Central memory CD8-positive, alpha-beta T cell (primary cell): Measurements from ENCODE around the gene SEMA6A.

Source experiments
- ATAC-seq: fragments of 150-1000 bp; cut with Tn5 transposase; replicated peaks from 2 replicates; pipeline ENCODE4 v1.10.0; 2022; ENCODE audit warnings: mild to moderate bottlenecking, moderate FRiP score, moderate number of reproducible peaks; ENCODE audit not compliant: poor library complexity, severe bottlenecking; ENCODE audit errors: extremely low read depth
- DNase-seq, 2 donors: peaks; one replicate each; pipeline ENCODE4 v3.0.0; 2021; ENCODE audit warnings: low spot score in 2 of 2
- H3K27ac Mint-ChIP-seq: one replicate; pipeline ENCODE4 v1.8.0; 2022; ENCODE audit warnings: low read depth, mild to moderate bottlenecking, moderate library complexity, mixed read lengths
- H3K27me3 Mint-ChIP-seq: one replicate; pipeline ENCODE4 v1.8.0; 2022; ENCODE audit warnings: mixed read lengths
- H3K36me3 Mint-ChIP-seq: one replicate; pipeline ENCODE4 v1.8.0; 2022; ENCODE audit warnings: mild to moderate bottlenecking, moderate library complexity, mixed read lengths; ENCODE audit not compliant: insufficient read depth
- H3K4me1 Mint-ChIP-seq: one replicate; pipeline ENCODE4 v1.8.0; 2022; ENCODE audit warnings: mixed read lengths
- H3K4me3 Mint-ChIP-seq: one replicate; pipeline ENCODE4 v1.8.0; 2022; ENCODE audit warnings: mild to moderate bottlenecking, moderate library complexity, mixed read lengths
- H3K9me3 Mint-ChIP-seq: one replicate; pipeline ENCODE4 v1.8.0; 2022; ENCODE audit warnings: mixed read lengths

The SEMA6A gene

DNA sequence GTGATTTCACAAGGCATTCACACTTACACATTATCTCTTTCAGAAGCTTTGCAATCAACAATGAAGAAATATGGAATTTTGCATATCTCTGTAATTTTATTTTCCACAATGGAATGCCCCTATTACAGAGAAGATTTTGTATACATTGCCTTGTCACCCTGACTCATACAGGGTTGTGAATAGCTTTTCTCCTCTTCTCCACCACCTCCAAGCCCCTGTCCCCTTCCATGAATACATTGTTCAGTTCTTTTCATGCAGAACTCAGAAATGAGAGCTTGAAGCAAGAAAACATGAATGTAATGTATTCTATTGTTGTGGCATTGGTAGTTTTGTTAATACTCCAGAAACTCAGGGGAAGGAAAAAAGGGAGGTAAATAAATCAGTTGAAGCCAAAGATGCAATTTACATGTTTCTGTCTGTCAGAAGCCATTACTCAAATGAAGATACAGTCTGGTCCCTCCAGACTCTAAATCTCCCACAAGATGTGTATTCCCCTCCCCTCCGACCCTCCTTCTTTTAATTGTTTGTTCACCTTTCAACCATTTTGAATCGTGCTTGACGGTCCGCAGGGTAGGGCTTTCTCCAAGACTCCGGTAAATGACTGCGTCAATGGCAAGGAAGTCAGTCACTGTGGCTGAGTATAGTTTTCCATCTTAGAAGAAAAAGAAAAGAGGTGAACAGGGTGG, 86.1 kb downstream of the SEMA6A start:
- no peaks in the 10 kb centered on the region for H3K27me3 Mint-ChIP-seq
- no peak for DNase-seq
- no peaks in the 10 kb centered on the region for H3K4me1 Mint-ChIP-seq
- H3K4me3 Mint-ChIP-seq = no peak overlapping the region
- no peaks in the 10 kb centered on the region for H3K36me3 Mint-ChIP-seq
- H3K27ac Mint-ChIP-seq = no peak overlapping the region
- no peak for ATAC-seq
- no peaks in the 10 kb centered on the region for H3K9me3 Mint-ChIP-seq

DNA sequence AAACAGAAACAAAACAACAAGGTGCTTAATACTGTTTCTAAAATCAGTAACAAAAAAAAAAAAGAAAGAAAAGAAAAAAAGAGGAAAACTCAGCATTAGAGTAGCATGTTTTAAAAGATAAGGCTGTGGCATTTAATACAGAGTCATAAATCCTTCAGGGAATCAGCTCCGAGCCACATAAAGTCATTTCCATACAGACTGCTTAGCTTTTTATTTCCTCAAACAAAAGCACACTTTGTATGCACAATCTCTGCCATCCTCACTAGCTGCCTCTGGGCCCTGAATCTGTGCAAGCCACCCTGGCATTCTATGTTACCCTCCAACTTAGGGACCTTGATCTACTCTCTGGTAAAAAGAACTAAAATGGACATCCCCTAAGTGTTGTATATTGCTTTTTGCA, 87.6 kb downstream of the SEMA6A start:
- Mint-ChIP-seq H3K4me3 (no peak overlapping the region), H3K9me3 (no peaks in the 10 kb centered on the region), H3K27me3 (no peaks in the 10 kb centered on the region), H3K4me1 (no peaks in the 10 kb centered on the region), H3K27ac (no peak overlapping the region), H3K36me3 (no peaks in the 10 kb centered on the region)
- DNase-seq = no peak
- no peak for ATAC-seq

DNA sequence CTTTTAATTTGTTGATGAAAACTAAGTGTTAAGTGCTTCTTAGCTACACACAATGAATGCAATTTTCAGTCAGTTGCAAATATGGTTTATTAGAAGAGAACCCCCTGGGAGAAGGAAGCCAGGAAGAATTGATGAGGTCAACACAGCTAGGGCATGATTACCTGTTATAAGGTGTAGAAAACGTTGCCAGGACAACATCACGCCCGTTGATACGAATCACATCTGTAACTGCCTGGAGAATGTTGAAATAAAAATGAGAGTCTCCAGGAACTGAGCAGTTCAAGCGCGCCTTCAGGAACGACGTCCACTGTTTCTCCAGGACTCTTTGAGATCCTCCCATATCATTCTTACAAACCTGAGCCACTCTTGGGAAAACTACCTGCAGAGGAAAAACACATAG, 88.0 kb downstream of the SEMA6A start:
- Mint-ChIP-seq H3K4me1 (no peaks in the 10 kb centered on the region), H3K36me3 (no peaks in the 10 kb centered on the region), H3K9me3 (no peaks in the 10 kb centered on the region), H3K4me3 (no peak overlapping the region), H3K27me3 (no peaks in the 10 kb centered on the region), H3K27ac (no peak overlapping the region)
- no peak for ATAC-seq
- DNase-seq = no peak

DNA sequence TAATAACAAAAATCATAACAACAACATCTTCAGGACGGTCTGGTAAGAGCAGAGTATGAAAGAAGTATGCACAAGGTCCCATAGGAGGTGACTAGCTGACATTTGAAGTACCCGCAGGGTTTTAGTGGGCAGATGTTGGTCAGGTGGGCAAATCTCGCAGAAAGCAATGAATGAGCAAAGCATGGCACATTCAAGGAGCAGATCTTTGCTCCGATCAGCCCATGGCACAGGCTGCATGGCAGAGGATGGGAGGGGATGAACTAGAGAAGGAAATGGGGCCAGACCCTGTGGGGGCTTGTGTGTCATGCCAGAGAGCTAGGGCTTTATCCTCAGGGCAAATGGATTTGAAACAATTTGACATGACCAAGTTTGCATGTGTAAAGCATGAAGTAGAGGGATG, 90.0 kb downstream of the SEMA6A start:
- no peaks in the 10 kb centered on the region for H3K9me3 Mint-ChIP-seq
- ATAC-seq (no peak), DNase-seq (no peak)
- H3K4me3 Mint-ChIP-seq = no peak overlapping the region
- no peaks in the 10 kb centered on the region for H3K4me1 Mint-ChIP-seq
- no peak overlapping the region for H3K27ac Mint-ChIP-seq
- no peaks in the 10 kb centered on the region for H3K36me3 Mint-ChIP-seq
- H3K27me3 Mint-ChIP-seq = no peaks in the 10 kb centered on the region

DNA sequence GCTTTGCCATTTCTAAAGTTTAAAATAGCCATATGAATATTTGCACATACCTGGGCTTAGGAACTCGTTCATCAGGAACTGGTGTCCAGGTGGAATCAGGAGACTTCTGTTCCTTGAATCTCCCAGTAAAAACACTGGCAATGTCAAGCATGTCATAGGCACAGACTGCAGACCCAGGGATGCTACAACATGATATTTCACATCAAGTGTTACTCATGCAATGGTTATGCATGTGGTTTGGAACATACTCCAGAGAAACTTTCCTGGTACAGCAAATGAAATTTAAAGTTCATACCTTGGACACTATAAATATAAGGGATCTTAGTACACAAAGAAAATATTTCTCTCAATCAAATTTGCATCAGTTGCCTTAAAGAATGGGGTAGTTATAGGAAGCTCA, 92.2 kb downstream of the SEMA6A start:
- DNase-seq (no peak), ATAC-seq (no peak)
- no peak overlapping the region for H3K4me3 Mint-ChIP-seq
- no peaks in the 10 kb centered on the region for H3K27me3 Mint-ChIP-seq
- H3K9me3 Mint-ChIP-seq = no peaks in the 10 kb centered on the region
- H3K27ac Mint-ChIP-seq = no peak overlapping the region
- H3K36me3 Mint-ChIP-seq = no peaks in the 10 kb centered on the region
- no peaks in the 10 kb centered on the region for H3K4me1 Mint-ChIP-seq

DNA sequence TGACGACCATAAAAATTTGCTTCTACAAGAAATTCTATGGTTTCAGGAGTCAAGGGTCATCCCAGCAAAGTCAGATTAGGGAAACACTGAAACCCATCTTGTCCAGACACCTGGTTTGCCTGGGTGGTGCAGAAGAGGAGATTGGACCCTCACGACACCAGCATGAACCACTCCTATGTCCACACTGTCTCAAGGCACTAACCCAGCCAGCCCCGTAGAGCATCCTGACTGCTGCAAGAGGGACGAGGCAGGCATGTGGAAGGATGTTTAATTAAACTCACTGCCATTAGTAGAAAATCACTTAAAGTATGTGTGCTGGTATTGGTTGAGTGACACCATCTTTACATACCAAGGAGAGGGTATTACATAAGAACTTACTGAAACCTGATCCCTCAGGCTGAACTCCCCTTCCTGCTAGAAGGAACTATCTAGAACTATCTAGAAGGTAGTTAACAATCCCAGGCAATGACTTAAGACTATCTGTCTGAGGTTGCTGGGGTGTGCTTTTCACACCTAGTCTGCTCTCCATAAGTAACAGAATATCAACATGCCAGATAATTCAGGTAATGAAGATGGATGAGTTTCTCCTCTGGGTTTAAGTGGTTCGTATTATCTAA, 93.6 kb downstream of the SEMA6A start:
- no peak for DNase-seq
- Mint-ChIP-seq H3K4me3 (no peak overlapping the region), H3K9me3 (no peaks in the 10 kb centered on the region), H3K36me3 (no peaks in the 10 kb centered on the region), H3K4me1 (no peaks in the 10 kb centered on the region), H3K27ac (no peak overlapping the region), H3K27me3 (no peaks in the 10 kb centered on the region)
- ATAC-seq = no peak

DNA sequence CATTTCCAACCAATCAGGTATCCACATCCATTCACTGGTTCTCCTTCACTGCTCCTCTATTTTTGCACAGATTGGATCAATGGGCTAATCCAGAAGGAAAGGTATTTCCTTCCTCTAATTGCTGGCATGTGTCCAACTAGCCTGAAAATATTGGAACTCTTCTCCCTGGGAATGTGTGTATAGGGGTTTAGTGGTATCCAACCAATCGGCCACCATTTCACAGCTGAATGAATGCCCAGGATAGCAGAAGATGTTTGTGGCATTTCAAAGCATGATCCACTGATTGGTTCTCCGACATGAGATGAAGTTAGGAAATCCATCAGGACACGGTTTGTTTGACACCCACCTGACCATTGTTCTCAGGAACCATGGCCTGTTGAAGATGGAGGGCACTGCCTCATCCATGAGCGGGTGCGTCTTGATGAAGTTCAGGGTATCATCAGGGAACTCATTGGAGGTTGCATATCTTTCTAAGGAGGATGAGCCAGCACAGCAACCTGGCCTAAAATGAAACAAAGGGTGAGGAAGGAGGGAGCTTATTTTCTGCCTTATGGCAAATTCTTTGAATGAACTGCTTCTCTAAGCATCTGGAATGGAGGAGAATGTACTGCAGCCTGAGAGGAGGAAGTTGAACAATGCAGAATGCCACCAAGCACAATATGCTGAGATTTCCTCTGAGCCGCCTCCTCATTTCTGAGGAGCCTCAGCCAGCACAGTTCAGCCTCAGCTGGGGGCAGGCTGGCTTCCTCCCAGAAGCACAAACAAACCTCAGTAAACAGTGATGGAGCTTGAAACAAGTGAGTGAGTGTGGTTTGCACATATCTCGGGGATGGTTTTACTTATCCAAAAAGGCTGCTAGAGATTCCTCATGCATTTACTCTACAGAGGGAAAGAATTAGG, 94.6 kb downstream of the SEMA6A start:
- Mint-ChIP-seq H3K27me3 (no peaks in the 10 kb centered on the region), H3K9me3 (no peaks in the 10 kb centered on the region), H3K4me3 (no peak overlapping the region), H3K4me1 (no peaks in the 10 kb centered on the region), H3K36me3 (no peaks in the 10 kb centered on the region), H3K27ac (no peak overlapping the region)
- ATAC-seq (no peak), DNase-seq (no peak)

DNA sequence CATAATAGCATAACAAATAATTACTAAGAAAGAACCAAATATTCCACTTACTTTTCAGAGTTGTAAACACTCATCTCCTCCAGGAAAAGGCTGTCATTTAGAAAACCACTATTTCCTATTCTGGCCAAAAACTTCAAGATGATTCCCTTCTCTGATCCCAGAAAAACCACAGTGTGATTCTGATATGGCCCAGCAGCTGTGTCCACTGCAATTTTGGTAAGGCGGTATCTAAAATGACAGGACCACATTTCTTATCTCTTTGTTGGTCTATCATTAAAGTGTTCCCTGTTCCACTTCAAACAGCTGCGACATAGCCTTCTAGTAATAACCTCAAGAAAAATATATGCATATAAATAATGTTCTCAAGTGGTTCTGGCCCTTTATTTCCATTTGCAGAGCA, 96.1 kb downstream of the SEMA6A start:
- no peak for ATAC-seq
- H3K36me3 Mint-ChIP-seq = no peaks in the 10 kb centered on the region
- no peak overlapping the region for H3K27ac Mint-ChIP-seq
- no peaks in the 10 kb centered on the region for H3K27me3 Mint-ChIP-seq
- no peaks in the 10 kb centered on the region for H3K9me3 Mint-ChIP-seq
- H3K4me3 Mint-ChIP-seq = no peak overlapping the region
- no peak for DNase-seq
- H3K4me1 Mint-ChIP-seq = no peaks in the 10 kb centered on the region

DNA sequence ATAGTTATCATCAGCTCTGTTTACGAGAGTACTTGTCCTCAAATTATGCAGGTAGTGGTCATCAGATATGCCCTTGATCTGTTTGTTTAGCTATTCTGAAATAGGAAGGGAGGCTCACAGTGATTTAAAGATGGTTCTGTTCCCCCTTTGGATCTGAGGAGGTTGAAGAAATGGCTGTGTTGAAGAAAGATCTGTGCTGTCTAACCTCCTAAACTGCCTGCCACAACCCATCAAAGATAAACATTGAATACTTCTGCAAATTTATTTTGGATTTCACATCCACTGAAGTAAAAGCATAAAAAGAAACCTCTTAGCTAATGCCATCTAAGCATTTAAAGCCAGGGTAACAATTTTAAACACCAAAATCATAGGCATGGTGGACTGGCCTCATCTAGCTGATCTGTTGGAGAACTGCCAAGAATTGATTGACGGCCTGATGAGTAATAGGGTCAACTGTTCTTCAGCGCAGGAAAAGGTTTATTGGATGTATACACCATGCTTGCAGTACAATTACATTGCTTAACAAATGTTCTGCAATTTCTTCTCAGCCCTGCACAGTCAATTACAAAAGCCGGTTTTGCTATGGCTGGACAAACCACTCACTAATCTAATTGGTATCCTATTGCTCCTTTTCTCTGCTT, 97.6 kb downstream of the SEMA6A start:
- DNase-seq (no peak), ATAC-seq (no peak)
- Mint-ChIP-seq H3K4me3 (no peak overlapping the region), H3K27me3 (no peaks in the 10 kb centered on the region), H3K36me3 (no peaks in the 10 kb centered on the region), H3K27ac (no peak overlapping the region), H3K9me3 (no peaks in the 10 kb centered on the region), H3K4me1 (no peaks in the 10 kb centered on the region)

DNA sequence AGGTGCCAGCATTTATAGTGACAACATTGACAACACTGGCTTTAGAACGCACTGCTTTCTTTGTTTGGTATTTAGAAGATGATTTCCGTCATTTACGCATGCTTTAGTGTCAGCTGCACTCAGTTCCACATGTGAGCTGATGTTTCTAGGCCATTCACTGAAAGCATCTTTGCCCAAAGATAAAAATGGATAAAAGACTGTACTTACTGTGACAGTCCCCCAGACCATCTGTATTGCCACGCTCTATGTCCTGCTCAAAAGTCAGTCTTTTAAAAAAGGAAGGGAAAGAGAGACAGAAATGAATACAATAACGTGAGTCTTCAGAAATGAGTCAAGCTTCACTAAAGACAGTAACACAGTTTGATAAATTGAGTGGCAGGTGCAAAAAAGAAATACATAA, 99.3 kb downstream of the SEMA6A start:
- H3K4me1 Mint-ChIP-seq = no peaks in the 10 kb centered on the region

DNA sequence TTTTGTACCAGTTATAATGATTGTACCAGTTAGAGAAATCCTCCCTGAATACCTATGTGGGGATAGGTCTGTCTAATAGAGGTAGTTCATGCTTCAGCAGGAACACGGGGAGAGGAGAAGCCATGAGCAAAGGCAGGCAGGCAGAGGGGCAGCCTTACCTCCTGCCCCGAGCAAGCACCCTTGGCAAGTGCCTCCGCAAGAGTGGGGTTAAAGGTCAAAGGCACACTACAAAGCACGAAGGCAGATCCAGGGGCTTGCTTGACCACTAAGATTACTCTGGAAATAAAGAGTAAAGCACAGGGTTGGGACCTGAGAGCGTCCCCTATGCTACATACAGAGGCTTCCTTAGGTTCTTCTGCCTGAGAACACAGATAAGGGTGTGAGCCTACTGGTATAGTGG, 100.9 kb downstream of the SEMA6A start:
- ATAC-seq = no peak
- H3K27me3 Mint-ChIP-seq = no peaks in the 10 kb centered on the region
- H3K27ac Mint-ChIP-seq = no peak overlapping the region
- H3K4me1 Mint-ChIP-seq = no peaks in the 10 kb centered on the region
- no peaks in the 10 kb centered on the region for H3K9me3 Mint-ChIP-seq
- H3K36me3 Mint-ChIP-seq = no peaks in the 10 kb centered on the region
- DNase-seq = no peak
- no peak overlapping the region for H3K4me3 Mint-ChIP-seq

More for the DNA sequence above, 99.3 kb downstream of the SEMA6A start:
- Mint-ChIP-seq H3K9me3 (no peaks in the 10 kb centered on the region), H3K27me3 (no peaks in the 10 kb centered on the region), H3K36me3 (no peaks in the 10 kb centered on the region), H3K4me3 (no peak overlapping the region), H3K27ac (no peak overlapping the region)
- DNase-seq (no peak), ATAC-seq (no peak)

DNA sequence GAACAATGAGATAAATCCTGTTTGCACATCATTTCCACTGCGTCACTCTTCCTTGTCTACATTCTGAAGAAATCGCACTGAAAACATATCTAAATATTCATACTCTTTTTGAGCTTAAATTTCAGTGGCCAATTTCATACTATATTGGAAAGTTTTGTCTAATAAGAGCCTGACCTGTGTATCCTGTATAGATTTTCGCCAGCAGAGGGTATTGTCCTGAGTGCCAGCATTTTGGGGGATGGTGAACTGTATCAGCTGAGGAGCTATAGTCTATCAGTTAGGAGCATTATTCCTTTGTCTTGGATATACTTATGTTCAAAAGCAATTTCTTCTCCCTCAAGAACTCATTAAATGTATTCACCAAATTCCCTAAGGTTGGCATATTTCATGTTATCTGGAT, 102.3 kb downstream of the SEMA6A start:
- H3K36me3 Mint-ChIP-seq = no peaks in the 10 kb centered on the region
- peak overlapping the region; percentile 41 for H3K27ac Mint-ChIP-seq
- ATAC-seq (no peak), DNase-seq (no peak)
- no peaks in the 10 kb centered on the region for H3K9me3 Mint-ChIP-seq
- H3K27me3 Mint-ChIP-seq = no peaks in the 10 kb centered on the region
- H3K4me3 Mint-ChIP-seq = no peak overlapping the region
- no peaks in the 10 kb centered on the region for H3K4me1 Mint-ChIP-seq
